PC-3 (cell line): ENCODE data around the gene MTA1. TPM values are rescaled to one million over a fixed set of nuclear protein-coding genes. Genes with fewer than 3 reads are reported as not detected.

Experiments used
- ATAC-seq: fragments of 200-7000 bp; cut with Tn5 transposase; 2 replicates; pipeline ENCODE4 v1.9.1; 2020; ENCODE audit warnings: mild to moderate bottlenecking, moderate library complexity
- BruUV-seq: library from RNA; stranded (reverse); fragments of 400-500 nt; replicated peaks from 2 replicates; lab custom pipeline; 2021; lab: Mats Ljungman, UMichigan
- CTCF ChIA-PET: fragments of 300-600 bp; sonication (Branson Sonifier 250); formaldehyde crosslinking; loops from one replicate; lab custom pipeline; 2022; ENCODE audit warnings: antibody characterized with exemption; lab: Charles Lee
- POLR2A ChIA-PET: fragments of 300-600 bp; sonication (Branson Sonifier 250); formaldehyde crosslinking; loops from one replicate; lab custom pipeline; 2022; ENCODE audit warnings: antibody characterized with exemption; ENCODE audit not compliant: unreplicated experiment; lab: Charles Lee
- DNase-seq: peaks from one replicate; pipeline ENCODE4 v3.0.0-alpha.2; 2015
- H2AFZ ChIP-seq: fragments of 300-600 bp; sonication (generic); 2 replicates; pipeline ENCODE4 v1.6.0; 2016; ENCODE audit warnings: antibody characterized with exemption, low read length
- H3F3A ChIP-seq: fragments of 300-600 bp; sonication (generic); one replicate; pipeline ENCODE4 v1.6.0; 2017; ENCODE audit warnings: antibody characterized with exemption, low read length, control low read depth, mild to moderate bottlenecking; ENCODE audit not compliant: unreplicated experiment
- H3K27ac ChIP-seq: fragments of 300-600 bp; sonication (generic); 2 replicates; pipeline ENCODE4 v1.5.1; 2016; ENCODE audit warnings: mild to moderate bottlenecking, low read length
- H3K27me3 ChIP-seq: fragments of 300-600 bp; sonication (generic); 2 replicates; pipeline ENCODE4 v1.6.1; 2016; ENCODE audit warnings: low read length, mixed read lengths
- H3K36me3 ChIP-seq: fragments of 300-600 bp; sonication (generic); 2 replicates; pipeline ENCODE4 v1.6.1; 2016; ENCODE audit warnings: low read depth, mixed run types, low read length, mixed read lengths
- H3K4me1 ChIP-seq: fragments of 300-600 bp; sonication (generic); 2 replicates; pipeline ENCODE4 v1.5.1; 2016; ENCODE audit warnings: low read length; ENCODE audit not compliant: insufficient read depth
- H3K4me2 ChIP-seq: fragments of 300-600 bp; sonication (generic); 2 replicates; pipeline ENCODE4 v1.6.0; 2016; ENCODE audit warnings: low read length
- H3K4me3 ChIP-seq: fragments of 300-600 bp; sonication (generic); 2 replicates; pipeline ENCODE4 v1.5.1; 2016; ENCODE audit warnings: mild to moderate bottlenecking, low read length, mixed read lengths
- H3K79me2 ChIP-seq: fragments of 300-600 bp; sonication (generic); 2 replicates; pipeline ENCODE4 v1.6.1; 2017; ENCODE audit warnings: low read length, mixed read lengths
- H3K9ac ChIP-seq: fragments of 300-600 bp; sonication (generic); 2 replicates; pipeline ENCODE4 v1.6.0; 2016; ENCODE audit warnings: mild to moderate bottlenecking, low read length
- H3K9me2 ChIP-seq: fragments of 300-600 bp; sonication (generic); replicated peaks from 2 replicates; pipeline ENCODE4 v1.6.1; 2016; ENCODE audit warnings: mixed run types, low read length, mixed read lengths
- H3K9me3 ChIP-seq: fragments of 300-600 bp; sonication (generic); 2 replicates; pipeline ENCODE4 v1.6.1; 2016; ENCODE audit warnings: low read length, mixed read lengths
- H4K20me1 ChIP-seq: fragments of 300-600 bp; sonication (generic); 2 replicates; pipeline ENCODE4 v1.6.1; 2016; ENCODE audit warnings: low read length, mixed read lengths
- CTCF ChIP-seq: fragments of 300-600 bp; sonication (generic); conservative IDR thresholded peaks from 2 replicates; pipeline ENCODE4 v1.5.1; 2017; ENCODE audit warnings: antibody characterized with exemption, low read depth, mild to moderate bottlenecking, low read length
- EZH2 ChIP-seq: fragments of 300-600 bp; sonication (generic); IDR thresholded peaks from one replicate; pipeline ENCODE4 v1.6.1; 2017; ENCODE audit warnings: antibody characterized with exemption, mild to moderate bottlenecking, low read length; ENCODE audit not compliant: unreplicated experiment
- EZH2phosphoT487 ChIP-seq: fragments of 300-600 bp; sonication (generic); IDR thresholded peaks from 2 replicates; pipeline ENCODE4 v1.6.1; 2018; ENCODE audit warnings: mild to moderate bottlenecking, antibody characterized with exemption, low read length, borderline replicate concordance
- intact Hi-C: fragments of 100-400 bp; cut with micrococcal nuclease; formaldehyde crosslinking; loops from 2 replicates; pipeline ENCODE4 v1.9.0; 2023
- total RNA-seq: library from RNA; depleted of rRNA; stranded (reverse); fragments of >200 nt; gene quantifications from 2 replicates; pipeline ENCODE4 v1.2.3, GENCODE V29; 2014; rRNA removed

The MTA1 gene
- total RNA-seq, 1 experiment from 2014 or later, result 82.3 TPM

GRCh38 chr14:105519946-105520698 is 100.5 kb downstream of the MTA1 start:
- ATAC-seq, result no peak
- no TSS peak for BruUV-seq

More at GRCh38 chr14:105519946-105520698, 100.5 kb downstream of the MTA1 start:
- TF ChIP-seq EZH2phosphoT487 (no peak), EZH2 (no peak), CTCF (no peak)
- intact Hi-C loops, result no loop called here
- Histone ChIP-seq H3K4me2 (no peak overlapping the region), H3K9me3 (no peaks in the 10 kb centered on the region), H3K27me3 (peaks cover 4% of the 10 kb centered on the region; the same call in 1 of the 2 replicates), H3K4me3 (no peak overlapping the region), H3K79me2 (no peaks in the 10 kb centered on the region), H3K9ac (no peak overlapping the region), H3K9me2 (no peaks in the 10 kb centered on the region), H3K27ac (no peak overlapping the region), H4K20me1 (no peaks in the 10 kb centered on the region), H3K36me3 (no peaks in the 10 kb centered on the region), H3F3A (no peaks in the 10 kb centered on the region), H3K4me1 (no peaks in the 10 kb centered on the region), H2AFZ (no peak overlapping the region)
- CTCF ChIA-PET, result no interaction called here
- POLR2A ChIA-PET, result no interaction called here
- DNase-seq, result no peak

Other genes starting within 250 kb of the MTA1 start
- 50.8 and 82.1 TPM in 2 replicates for gene NUDT14, start 238.5 kb upstream of the MTA1 start, total RNA-seq
- 104 and 119 TPM in 2 replicates for gene BTBD6, start 171.3 kb upstream of the MTA1 start, total RNA-seq
- 55.8 and 86.1 TPM in 2 replicates for gene BRF1, start 118.8 kb upstream of the MTA1 start, total RNA-seq
- gene PACS2, start 105.1 kb upstream of the MTA1 start, total RNA-seq, result 56.0 and 62.0 TPM in 2 replicates
- 0.29 and 0.40 TPM in 2 replicates for gene TEX22, start 21.3 kb upstream of the MTA1 start, total RNA-seq
- gene CRIP2, start 55.0 kb downstream of the MTA1 start, total RNA-seq, result 100 and 109 TPM in 2 replicates
- 45.9 and 48.7 TPM in 2 replicates for gene CRIP1, start 67.1 kb downstream of the MTA1 start, total RNA-seq
- gene TEDC1, start 71.4 kb downstream of the MTA1 start, total RNA-seq, result 66.7 and 108 TPM in 2 replicates
- 27.5 and 33.6 TPM in 2 replicates for gene TMEM121, start 106.8 kb downstream of the MTA1 start, total RNA-seq